H1 (cell line): Measurements from ENCODE around the gene GALNT2. TPM values are rescaled to one million over a fixed set of nuclear protein-coding genes. Genes with fewer than 3 reads are reported as not detected.

Experiments used
- CTCF ChIA-PET: fragments of 300-600 bp; sonication (Branson Sonifier 250); formaldehyde crosslinking; loops from one replicate; lab custom pipeline; 2021; ENCODE audit not compliant: partially characterized antibody; lab: Charles Lee
- POLR2A ChIA-PET: fragments of 300-600 bp; sonication (Branson Sonifier 250); formaldehyde crosslinking; loops from one replicate; lab custom pipeline; 2021; ENCODE audit warnings: inconsistent platforms; ENCODE audit not compliant: partially characterized antibody; lab: Charles Lee
- DNase-seq, 2 experiments: peaks; one replicate each; pipeline versions ENCODE4 v3.0.0 to v3.0.0-alpha.2; 2010 to 2022; ENCODE audit warnings: low spot score in 2 of 2, low read depth in 1 of 2, mixed read lengths in 1 of 2
- FAIRE-seq: peaks from 2 replicates; lab custom pipeline; 2011; peaks lifted over from hg19 to GRCh38; lab: Jason Lieb, UNC
- H2AFZ ChIP-seq: 2 replicates; pipeline ENCODE4 v1.8.1; 2012; ENCODE audit warnings: low read length, inconsistent platforms
- H2AK5ac ChIP-seq: 2 replicates; pipeline ENCODE4 v1.6.1; 2013; ENCODE audit warnings: low read depth, low read length
- H2BK120ac ChIP-seq: replicated peaks from 2 replicates; pipeline ENCODE3; 2013; ENCODE audit warnings: low read depth, low read length, inconsistent platforms
- H2BK12ac ChIP-seq: 2 replicates; pipeline ENCODE4 v1.6.1; 2013; ENCODE audit warnings: low read depth, low read length
- H2BK15ac ChIP-seq: 2 replicates; pipeline ENCODE4 v1.6.1; 2013; ENCODE audit warnings: low read length
- H2BK20ac ChIP-seq: 2 replicates; pipeline ENCODE4 v1.6.1; 2013; ENCODE audit warnings: low read length
- H2BK5ac ChIP-seq: 2 replicates; pipeline ENCODE4 v1.6.1; 2013; ENCODE audit warnings: low read depth, low read length
- H3K14ac ChIP-seq: 2 replicates; pipeline ENCODE4 v1.6.1; 2013; ENCODE audit warnings: inconsistent platforms; ENCODE audit not compliant: insufficient read length
- H3K18ac ChIP-seq: 2 replicates; pipeline ENCODE4 v1.6.1; 2013; ENCODE audit warnings: low read length; ENCODE audit errors: extremely low read depth
- H3K23ac ChIP-seq: 2 replicates; pipeline ENCODE4 v1.6.1; 2013; ENCODE audit warnings: inconsistent platforms; ENCODE audit not compliant: insufficient read length
- H3K23me2 ChIP-seq: 2 replicates; pipeline ENCODE4 v1.6.1; 2013; ENCODE audit warnings: low read depth, low read length
- H3K27ac ChIP-seq: 2 replicates; pipeline ENCODE4 v1.6.1; 2011; ENCODE audit warnings: low read depth, low read length, inconsistent platforms
- H3K27me3 ChIP-seq, 4 experiments: replicated peaks in 1 of 4; 1 replicate in 1 of 4; 2 replicates in 3 of 4; pipeline versions ENCODE4 v1.6.1 to v1.8.1; 2011 to 2013; ENCODE audit warnings: low read length in 3 of 4, mild to moderate bottlenecking in 3 of 4, inconsistent platforms in 2 of 4, mixed read lengths in 2 of 4, moderate library complexity in 1 of 4; ENCODE audit not compliant: control insufficient read depth in 3 of 4, insufficient read depth in 3 of 4; ENCODE audit errors: extremely low read depth in 1 of 4
- H3K36me3 ChIP-seq, 4 experiments: 2 replicates each; pipeline versions ENCODE4 v1.6.1 to v1.8.1; 2011 to 2013; ENCODE audit warnings: mild to moderate bottlenecking in 4 of 4, low read length in 3 of 4, moderate library complexity in 2 of 4, control low read depth in 1 of 4, inconsistent platforms in 1 of 4; ENCODE audit not compliant: insufficient read depth in 4 of 4, control insufficient read depth in 2 of 4
- H3K4ac ChIP-seq: replicated peaks from 2 replicates; pipeline ENCODE3; 2013; ENCODE audit warnings: low read length, low read depth, mixed read lengths, inconsistent platforms; ENCODE audit not compliant: insufficient read length
- H3K4me1 ChIP-seq, 4 experiments: replicated peaks in 1 of 4; 1 replicate in 1 of 4; 2 replicates in 3 of 4; pipeline versions ENCODE4 v1.6.1 to v1.8.1; 2011 to 2013; ENCODE audit warnings: low read length in 3 of 4, inconsistent platforms in 2 of 4, mixed read lengths in 1 of 4; ENCODE audit not compliant: insufficient read depth in 4 of 4, control insufficient read depth in 3 of 4
- H3K4me2 ChIP-seq, 2 experiments: 2 replicates each; pipeline versions ENCODE4 v1.6.1 to v1.8.1; 2011 to 2013; ENCODE audit warnings: low read depth in 2 of 2, low read length in 2 of 2, control low read depth in 1 of 2, inconsistent platforms in 1 of 2, mild to moderate bottlenecking in 1 of 2; ENCODE audit not compliant: insufficient read depth in 1 of 2
- H3K4me3 ChIP-seq, 4 experiments: fragments of 200-600, 300-600 bp in 1 of 4; sonication (generic), shearing (Covaris generic), sonication (Bioruptor Twin) in 1 of 4; 2 replicates each; pipeline versions ENCODE4 v1.5.1 to v1.8.1; 2011 to 2016; ENCODE audit warnings: low read length in 4 of 4, low read depth in 3 of 4, control low read depth in 2 of 4, inconsistent platforms in 2 of 4, mild to moderate bottlenecking in 2 of 4, mixed read lengths in 1 of 4, moderate library complexity in 1 of 4; ENCODE audit not compliant: insufficient read depth in 2 of 4; ENCODE audit errors: extremely low read depth in 1 of 4
- H3K56ac ChIP-seq: replicated peaks from 2 replicates; pipeline ENCODE3; 2013; ENCODE audit warnings: low read depth, mild to moderate bottlenecking, mixed read lengths, low read length, inconsistent platforms; ENCODE audit not compliant: insufficient read length
- H3K79me1 ChIP-seq: 2 replicates; pipeline ENCODE4 v1.6.1; 2013; ENCODE audit warnings: low read depth, low read length, control low read depth
- H3K79me2 ChIP-seq, 2 experiments: 2 replicates each; pipeline versions ENCODE4 v1.6.1 to v1.8.1; 2012 to 2013; ENCODE audit warnings: low read length in 2 of 2, mild to moderate bottlenecking in 2 of 2, inconsistent platforms in 1 of 2; ENCODE audit not compliant: insufficient read depth in 2 of 2, control insufficient read depth in 1 of 2
- H3K9ac ChIP-seq, 4 experiments: replicated peaks in 1 of 4; 1 replicate in 1 of 4; 2 replicates in 3 of 4; pipeline versions ENCODE4 v1.6.1 to v1.8.1; 2011 to 2013; ENCODE audit warnings: low read depth in 3 of 4, low read length in 3 of 4, control low read depth in 2 of 4, mild to moderate bottlenecking in 2 of 4, moderate library complexity in 2 of 4, inconsistent platforms in 1 of 4; ENCODE audit errors: extremely low read depth in 1 of 4
- H3K9me3 ChIP-seq, 2 experiments: 2 replicates each; pipeline versions ENCODE4 v1.6.1 to v1.8.1; 2012 to 2013; ENCODE audit warnings: mild to moderate bottlenecking in 2 of 2, moderate library complexity in 2 of 2, control low read depth in 1 of 2, inconsistent platforms in 1 of 2, low read depth in 1 of 2, low read length in 1 of 2, mixed read lengths in 1 of 2; ENCODE audit not compliant: insufficient read depth in 2 of 2
- H4K20me1 ChIP-seq, 2 experiments: replicated peaks in 1 of 2; 2 replicates each; pipeline versions ENCODE3 to v1.8.1; 2011 to 2013; ENCODE audit warnings: inconsistent platforms in 2 of 2, low read length in 2 of 2, mild to moderate bottlenecking in 1 of 2; ENCODE audit not compliant: insufficient read depth in 2 of 2, control insufficient read depth in 1 of 2
- H4K5ac ChIP-seq: 2 replicates; pipeline ENCODE4 v1.6.1; 2013; ENCODE audit warnings: low read length, low read depth, mixed read lengths, inconsistent platforms; ENCODE audit not compliant: insufficient read length
- H4K8ac ChIP-seq: 2 replicates; pipeline ENCODE4 v1.8.0; 2013; ENCODE audit warnings: mild to moderate bottlenecking, moderate library complexity, low read length, inconsistent platforms; ENCODE audit not compliant: insufficient read depth; ENCODE audit errors: extremely low read depth
- H4K91ac ChIP-seq: replicated peaks from 2 replicates; pipeline ENCODE3; 2013; ENCODE audit warnings: low read length, mixed read lengths, inconsistent platforms; ENCODE audit not compliant: insufficient read length
- CBX8 ChIP-seq: fragments of 300-800, 300-1000 bp; sonication (generic); IDR thresholded peaks from 2 replicates; pipeline ENCODE4 v1.7.1; 2016; ENCODE audit warnings: low read depth, low read length, borderline replicate concordance
- TCF12 ChIP-seq: IDR thresholded peaks from 2 replicates; pipeline ENCODE4 v1.6.1; 2011; ENCODE audit warnings: low read depth, mild to moderate bottlenecking, low read length
- ZNF274 ChIP-seq: IDR thresholded peaks from 2 replicates; pipeline ENCODE4 v1.7.0; 2012; ENCODE audit warnings: low read length, borderline replicate concordance; ENCODE audit errors: extremely low read depth
- WGBS, 2 experiments: shearing (Covaris generic) in 1 of 2; methylation state at CpG; one replicate each; pipeline versions ENCODE4 v1.1.6 to v1.1.7; 2013 to 2015; ENCODE audit warnings: low lambda C conversion rate in 2 of 2, mixed read lengths in 2 of 2, inconsistent platforms in 1 of 2, low coverage in 1 of 2, missing lambda C conversion rate in 1 of 2; ENCODE audit not compliant: insufficient replicate concordance in 2 of 2, insufficient coverage in 1 of 2, insufficient read length in 1 of 2; ENCODE audit errors: extremely low coverage in 1 of 2, missing lambda C conversion rate in 1 of 2; 5-methylcytosine and 5-hydroxymethylcytosine counted together
- polyA plus RNA-seq, 7 experiments: library from polyadenylated mRNA; depleted of rRNA in 3 of 7; stranded (reverse) in 5 of 7; unstranded in 2 of 7; fragments of >200 nt in 5 of 7; fragments of 200-250 nt in 2 of 7; gene quantifications; 1 replicate in 5 of 7; 2 replicates in 1 of 7; 4 replicates in 1 of 7; pipeline versions ENCODE4 v1.2.1 to v1.2.3, GENCODE V29; 2011 to 2013; ENCODE audit warnings: missing spikeins in 2 of 7, mixed read lengths in 2 of 7
- total RNA-seq: library from RNA; stranded (reverse); fragmentation: NEBNext Ultra II Directional; extraction: Animal tissue kit (Norgen Biotek cat#: 25700); gene quantifications from 2 replicates; pipeline ENCODE4 v1.2.1, GENCODE V29; 2021
- TF ChIP-seq, protein P1 (sequence below): IDR thresholded peaks from 2 replicates; pipeline ENCODE4 v1.6.1; 2012; ENCODE audit warnings: inconsistent platforms

GALNT2 gene
- total and polyA plus RNA-seq, 2 of the 8 experiments (the other 6 are each of a cell fraction or from before 2014, with no cell fraction given) = 34.5 to 75.3 TPM

DNA sequence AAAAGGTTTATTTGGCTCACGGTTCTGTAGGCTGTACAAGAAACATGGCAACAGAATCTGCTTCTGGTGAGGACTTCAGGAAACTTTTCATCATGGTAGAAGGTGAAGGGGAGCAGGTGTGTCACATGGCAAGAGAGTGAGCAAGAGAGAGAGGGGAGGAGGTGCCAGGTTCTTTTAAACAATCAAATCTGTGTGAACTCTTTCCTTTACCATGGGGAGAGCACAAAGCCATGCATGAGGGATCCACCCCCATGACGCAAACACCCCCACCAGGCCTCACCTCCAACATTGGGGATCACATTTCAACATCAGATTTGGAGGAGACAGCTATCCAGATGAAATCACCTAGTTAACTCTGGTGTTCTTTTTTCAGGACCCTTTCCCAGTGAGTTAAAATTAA is 103.6 kb downstream of the GALNT2 start:
- Histone ChIP-seq H4K20me1 (peaks cover 0 to 1% of the 10 kb centered on the region in 2 experiments), H2BK120ac (no peak overlapping the region), H2AFZ (no peak overlapping the region), H3K4me2 (no peak overlapping the region; a peak in 1 of 4 replicates), H3K18ac (no peak overlapping the region), H3K4me3 (no peak overlapping the region), H3K79me2 (peaks cover 0 to 37% of the 10 kb centered on the region in 2 experiments; a peak in 3 of 4 replicates), H2BK15ac (no peak overlapping the region), H3K79me1 (no peaks in the 10 kb centered on the region; the same call in 1 of the 2 replicates), H2AK5ac (no peak overlapping the region), H3K27ac (no peak overlapping the region), H3K36me3 (no peaks in the 10 kb centered on the region), H4K5ac (no peak overlapping the region), H3K23me2 (no peaks in the 10 kb centered on the region), H4K8ac (no peak overlapping the region), H2BK5ac (no peak overlapping the region), H4K91ac (no peak overlapping the region), H3K56ac (no peak overlapping the region), H3K23ac (no peak overlapping the region), H3K9ac (no peak overlapping the region), H3K14ac (no peak overlapping the region), H2BK12ac (no peak overlapping the region), H2BK20ac (no peak overlapping the region), H3K9me3 (0 out of 4 replicates have a peak, but pooled peaks cover 3 to 5% of the 10 kb centered on the region in 2 experiments), H3K4me1 (peaks cover 2 to 6% (median 5%) of the 10 kb centered on the region in 4 experiments; a peak in 6 of 7 replicates), H3K27me3 (no peaks in the 10 kb centered on the region), H3K4ac (no peak overlapping the region)
- TF ChIP-seq TCF12 (no peak), CBX8 (no peak), ZNF274 (no peak)
- TF ChIP-seq, protein P1, sequence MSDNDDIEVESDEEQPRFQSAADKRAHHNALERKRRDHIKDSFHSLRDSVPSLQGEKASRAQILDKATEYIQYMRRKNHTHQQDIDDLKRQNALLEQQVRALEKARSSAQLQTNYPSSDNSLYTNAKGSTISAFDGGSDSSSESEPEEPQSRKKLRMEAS = 0 out of 2 replicates have a peak, but pooled peaks have one; percentile 15
- DNase-seq (peak in 1 of 2 experiments; percentile 45), FAIRE-seq (peak; percentile 24)
- 62% methylated on average over 2 of the region's 2 CpGs; no CpG with 5 or more reads in 1 of the 2 experiments for WGBS, 2 experiments
- POLR2A ChIA-PET = no interaction called here
- CTCF ChIA-PET = interaction anchor here (0.6 to 1.4 kb wide), 3 partner anchors 14 to 321 kb away, joined by 3 to 5 read pairs (median 3); no protein-coding TSS in a partner anchor
